ENCODE data around the gene RRM2. TPM values are rescaled to one million over a fixed set of nuclear protein-coding genes. Genes with fewer than 3 reads are reported as not detected.

RRM2 gene
- 155 and 162 TPM in 2 replicates for total RNA-seq (2014; rRNA removed; shearing (Covaris generic))

- DNase-seq (ENCODE audit: low read depth) = peak; percentile 99
These were observed at the start of gene RRM2 for GRCh38 chr2:10122500-10123280. Gene RRM2 (plus strand): TSS chr2:10122739. CDS start chr2:10122799, 60 bp downstream.

GRCh38 chr2:10073706-10074105 lies 48.8 kb upstream of the RRM2 start:
- no peak for DNase-seq (ENCODE audit: low read depth)

GRCh38 chr2:10075101-10075500 lies 47.4 kb upstream of the RRM2 start:
- DNase-seq (ENCODE audit: low read depth) = no peak

- no peak for DNase-seq (ENCODE audit: low read depth)
These were observed 46.8 kb upstream of the RRM2 start for GRCh38 chr2:10075571-10076209.

GRCh38 chr2:10076511-10076910 lies 46.0 kb upstream of the RRM2 start:
- no peak for DNase-seq (ENCODE audit: low read depth)

- no peak for DNase-seq (ENCODE audit: low read depth)
These were observed 45.5 kb upstream of the RRM2 start for GRCh38 chr2:10076988-10077527.

GRCh38 chr2:10078001-10078400 lies 44.5 kb upstream of the RRM2 start:
- no peak for DNase-seq (ENCODE audit: low read depth)

GRCh38 chr2:10078704-10079265 lies 43.8 kb upstream of the RRM2 start:
- no peak for DNase-seq (ENCODE audit: low read depth)

GRCh38 chr2:10079266-10079869 lies 43.2 kb upstream of the RRM2 start:
- DNase-seq (ENCODE audit: low read depth) = peak; percentile 70

GRCh38 chr2:10079870-10080535 lies 42.5 kb upstream of the RRM2 start, which contains the start of gene CYS1:
Gene CYS1 (minus strand): TSS chr2:10080411. CDS start chr2:10080223, 188 bp downstream.
- DNase-seq (ENCODE audit: low read depth) = peak; percentile 61

- peak; percentile 35 for DNase-seq (ENCODE audit: low read depth)
These were observed 41.8 kb upstream of the RRM2 start for GRCh38 chr2:10080536-10081304.

- DNase-seq (ENCODE audit: low read depth) = no peak
These were observed 39.5 kb upstream of the RRM2 start for GRCh38 chr2:10083046-10083445.

GRCh38 chr2:10083692-10084211 lies 38.8 kb upstream of the RRM2 start:
- DNase-seq (ENCODE audit: low read depth) = no peak

- no peak for DNase-seq (ENCODE audit: low read depth)
These were observed 38.2 kb upstream of the RRM2 start for GRCh38 chr2:10084223-10084865.

- no peak for DNase-seq (ENCODE audit: low read depth)
These were observed 37.4 kb upstream of the RRM2 start for GRCh38 chr2:10085043-10085667.

- DNase-seq (ENCODE audit: low read depth) = no peak
These were observed 36.9 kb upstream of the RRM2 start for GRCh38 chr2:10085668-10086059.

- DNase-seq (ENCODE audit: low read depth) = no peak
These were observed 35.6 kb upstream of the RRM2 start for GRCh38 chr2:10086950-10087349.

- DNase-seq (ENCODE audit: low read depth) = no peak
These were observed 35.2 kb upstream of the RRM2 start for GRCh38 chr2:10087360-10087759.

GRCh38 chr2:10089565-10090190 lies 32.9 kb upstream of the RRM2 start:
- no peak for DNase-seq (ENCODE audit: low read depth)
